ENCODE data around the gene CCDC149.

Gene CCDC149

DNA sequence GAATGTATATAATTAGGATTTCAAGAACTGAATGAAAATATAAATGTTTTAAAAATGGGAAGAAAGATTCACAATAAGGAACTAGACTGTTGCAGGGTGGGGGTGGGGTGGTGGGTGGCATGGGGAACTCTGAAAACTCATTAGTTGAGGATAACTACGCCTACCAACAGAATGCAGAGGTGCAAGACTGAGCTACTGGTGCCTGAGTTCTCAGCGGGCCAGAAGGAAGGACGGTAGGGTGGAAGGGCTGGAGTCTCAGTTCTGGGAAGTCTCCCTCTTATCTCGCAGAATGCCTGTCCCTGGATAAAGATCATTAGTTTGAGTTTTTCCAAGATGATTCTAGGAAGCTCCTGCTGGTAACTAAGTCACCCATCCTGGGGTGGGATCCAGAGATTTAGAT is 118.8 kb downstream of the CCDC149 start:
- DNase-seq = no peak
- Histone ChIP-seq H3K27ac (ENCODE audit: low read length) (no peak overlapping the region), H3K36me3 (ENCODE audit: insufficient read depth, low read length) (no peaks in the 10 kb centered on the region), H3K4me1 (ENCODE audit: insufficient read depth, low read length) (no peaks in the 10 kb centered on the region), H3K27me3 (ENCODE audit: insufficient read depth, low read length, poor library complexity) (no peaks in the 10 kb centered on the region), H4K20me1 (ENCODE audit: insufficient read depth, low read length) (no peaks in the 10 kb centered on the region), H3K4me2 (ENCODE audit: insufficient read depth, low read length) (no peak overlapping the region), H3K9ac (ENCODE audit: low read depth, low read length) (no peak overlapping the region), H3K79me2 (ENCODE audit: insufficient read depth, low read length) (no peaks in the 10 kb centered on the region), H3K4me3 (ENCODE audit: low read depth in 1 of 2, low read length in 2 of 2) (no peak overlapping the region), H3K9me3 (ENCODE audit: insufficient read depth, low read length, severe bottlenecking) (no peaks in the 10 kb centered on the region), H2AFZ (ENCODE audit: low read depth, low read length) (no peak overlapping the region)
- ATAC-seq (ENCODE audit: insufficient read depth, low read depth) = no peak
- TF ChIP-seq, protein P1, sequence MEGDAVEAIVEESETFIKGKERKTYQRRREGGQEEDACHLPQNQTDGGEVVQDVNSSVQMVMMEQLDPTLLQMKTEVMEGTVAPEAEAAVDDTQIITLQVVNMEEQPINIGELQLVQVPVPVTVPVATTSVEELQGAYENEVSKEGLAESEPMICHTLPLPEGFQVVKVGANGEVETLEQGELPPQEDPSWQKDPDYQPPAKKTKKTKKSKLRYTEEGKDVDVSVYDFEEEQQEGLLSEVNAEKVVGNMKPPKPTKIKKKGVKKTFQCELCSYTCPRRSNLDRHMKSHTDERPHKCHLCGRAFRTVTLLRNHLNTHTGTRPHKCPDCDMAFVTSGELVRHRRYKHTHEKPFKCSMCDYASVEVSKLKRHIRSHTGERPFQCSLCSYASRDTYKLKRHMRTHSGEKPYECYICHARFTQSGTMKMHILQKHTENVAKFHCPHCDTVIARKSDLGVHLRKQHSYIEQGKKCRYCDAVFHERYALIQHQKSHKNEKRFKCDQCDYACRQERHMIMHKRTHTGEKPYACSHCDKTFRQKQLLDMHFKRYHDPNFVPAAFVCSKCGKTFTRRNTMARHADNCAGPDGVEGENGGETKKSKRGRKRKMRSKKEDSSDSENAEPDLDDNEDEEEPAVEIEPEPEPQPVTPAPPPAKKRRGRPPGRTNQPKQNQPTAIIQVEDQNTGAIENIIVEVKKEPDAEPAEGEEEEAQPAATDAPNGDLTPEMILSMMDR (IDR thresholded peaks at IDR 0.05; ENCODE audit: borderline replicate concordance, extremely low read depth, low read length, poor library complexity, severe bottlenecking) = no peak
- TF ChIP-seq EZH2 (IDR thresholded peaks at IDR 0.05; ENCODE audit: borderline replicate concordance, low read depth, low read length, severe bottlenecking) = no peak

DNA sequence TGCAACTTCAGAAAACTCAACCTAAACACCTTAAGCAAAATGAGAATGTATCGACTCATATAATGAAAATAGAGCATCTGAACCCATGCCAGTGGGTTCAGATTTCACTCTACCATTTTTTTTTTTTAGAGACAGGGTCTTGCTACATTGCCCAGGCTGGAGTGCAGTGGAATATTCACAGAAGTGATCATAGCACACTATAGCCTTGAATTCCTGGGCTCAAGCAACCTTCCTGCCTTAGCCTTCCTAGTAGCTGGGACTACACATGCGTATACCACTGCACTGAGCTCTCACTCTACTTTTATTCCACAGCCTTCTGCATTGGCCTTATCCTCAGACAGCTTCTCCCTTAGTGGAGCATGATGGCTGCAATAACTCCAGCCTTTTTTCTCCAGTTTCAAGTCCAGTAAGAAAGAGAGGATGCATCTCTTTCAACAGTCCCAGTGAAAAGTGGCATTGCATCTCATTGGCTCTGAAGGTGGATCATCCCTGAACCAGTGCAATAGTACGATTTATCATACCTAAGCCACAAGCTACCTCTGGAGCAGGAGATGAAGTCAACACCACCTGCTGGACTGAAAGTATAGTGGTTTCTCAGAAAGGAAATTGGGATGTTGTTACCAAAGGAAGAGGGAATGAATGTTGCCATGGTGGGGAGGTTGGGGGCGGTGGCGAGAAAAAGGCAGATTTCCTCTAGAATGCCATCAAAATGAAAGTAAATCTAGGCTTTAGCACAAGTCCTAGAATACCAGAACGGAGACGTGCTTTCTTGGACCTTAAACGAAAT is 119.4 kb downstream of the CCDC149 start:
- Histone ChIP-seq H3K27ac (ENCODE audit: low read length) (no peak overlapping the region), H3K9ac (ENCODE audit: low read depth, low read length) (no peak overlapping the region), H3K4me3 (ENCODE audit: low read depth in 1 of 2, low read length in 2 of 2) (no peak overlapping the region), H4K20me1 (ENCODE audit: insufficient read depth, low read length) (no peaks in the 10 kb centered on the region), H3K79me2 (ENCODE audit: insufficient read depth, low read length) (no peaks in the 10 kb centered on the region), H3K27me3 (ENCODE audit: insufficient read depth, low read length, poor library complexity) (no peaks in the 10 kb centered on the region), H3K4me1 (ENCODE audit: insufficient read depth, low read length) (no peaks in the 10 kb centered on the region), H2AFZ (ENCODE audit: low read depth, low read length) (no peak overlapping the region), H3K4me2 (ENCODE audit: insufficient read depth, low read length) (no peak overlapping the region), H3K9me3 (ENCODE audit: insufficient read depth, low read length, severe bottlenecking) (no peaks in the 10 kb centered on the region), H3K36me3 (ENCODE audit: insufficient read depth, low read length) (no peaks in the 10 kb centered on the region)
- no peak for DNase-seq
- no peak for TF ChIP-seq EZH2 (IDR thresholded peaks at IDR 0.05; ENCODE audit: borderline replicate concordance, low read depth, low read length, severe bottlenecking)
- TF ChIP-seq, protein P1 (IDR thresholded peaks at IDR 0.05; ENCODE audit: borderline replicate concordance, extremely low read depth, low read length, poor library complexity, severe bottlenecking) = no peak
- no peak for ATAC-seq (ENCODE audit: insufficient read depth, low read depth)

DNA sequence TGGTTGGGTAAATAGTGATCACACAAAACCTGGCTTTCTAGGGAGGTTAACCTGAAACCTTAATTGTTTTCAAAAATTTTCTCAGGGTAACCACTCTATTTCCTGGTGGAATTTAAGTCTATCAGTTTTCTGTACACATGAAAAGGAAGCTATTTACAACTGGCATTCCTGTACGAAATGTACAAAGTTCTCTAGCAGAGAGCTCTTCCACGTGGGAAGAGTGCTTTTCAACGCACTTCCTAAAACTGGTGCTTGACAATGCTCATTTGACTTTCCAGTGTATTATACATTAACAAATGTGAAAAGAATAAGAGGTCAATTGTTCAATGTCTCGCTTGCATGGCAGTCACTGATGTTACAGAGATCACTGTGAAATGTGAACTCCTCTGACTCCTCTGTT is 120.3 kb downstream of the CCDC149 start:
- DNase-seq (no peak), ATAC-seq (ENCODE audit: insufficient read depth, low read depth) (no peak)
- Histone ChIP-seq H2AFZ (ENCODE audit: low read depth, low read length) (no peak overlapping the region), H3K36me3 (ENCODE audit: insufficient read depth, low read length) (no peaks in the 10 kb centered on the region), H3K9ac (ENCODE audit: low read depth, low read length) (no peak overlapping the region), H3K79me2 (ENCODE audit: insufficient read depth, low read length) (no peaks in the 10 kb centered on the region), H3K4me2 (ENCODE audit: insufficient read depth, low read length) (no peak overlapping the region), H3K4me3 (ENCODE audit: low read depth in 1 of 2, low read length in 2 of 2) (no peak overlapping the region), H3K4me1 (ENCODE audit: insufficient read depth, low read length) (no peaks in the 10 kb centered on the region), H4K20me1 (ENCODE audit: insufficient read depth, low read length) (no peaks in the 10 kb centered on the region), H3K27me3 (ENCODE audit: insufficient read depth, low read length, poor library complexity) (no peaks in the 10 kb centered on the region), H3K9me3 (ENCODE audit: insufficient read depth, low read length, severe bottlenecking) (no peaks in the 10 kb centered on the region), H3K27ac (ENCODE audit: low read length) (no peak overlapping the region)
- no peak for TF ChIP-seq EZH2 (IDR thresholded peaks at IDR 0.05; ENCODE audit: borderline replicate concordance, low read depth, low read length, severe bottlenecking)
- TF ChIP-seq, protein P1 (IDR thresholded peaks at IDR 0.05; ENCODE audit: borderline replicate concordance, extremely low read depth, low read length, poor library complexity, severe bottlenecking) = no peak

Measured in DND-41 (cell line).